Measurements from ENCODE around the gene EFNA2. TPM values are rescaled to one million over a fixed set of nuclear protein-coding genes. Genes with fewer than 3 reads are reported as not detected.
"Not testable (repeated sequence)": the region's sequence is repeated elsewhere in the genome, so short reads cannot be mapped to it uniquely, and the experiment has no call there.

The EFNA2 gene
- total RNA-seq, 2 donors from 2014 or later: not detected

GRCh38 chr19:1305354-1305753, 19.7 kb downstream of the EFNA2 start:
- H3K9me3 ChIP-seq (ENCODE audit: control insufficient read depth, low read length, poor library complexity, severe bottlenecking); DNase-seq; H3K4me3 Mint-ChIP-seq; H3K27me3 Mint-ChIP-seq; H3K4me1 Mint-ChIP-seq; ATAC-seq; H3K27ac Mint-ChIP-seq; H3K36me3 Mint-ChIP-seq (ENCODE audit: low read depth): not testable (repeated sequence)

GRCh38 chr19:1307320-1307719, 21.6 kb downstream of the EFNA2 start:
- Mint-ChIP-seq H3K4me1 (no peaks in the 10 kb centered on the region), H3K4me3 (no peak overlapping the region), H3K27me3 (no peaks in the 10 kb centered on the region), H3K36me3 (ENCODE audit: low read depth) (no peaks in the 10 kb centered on the region), H3K27ac (no peak overlapping the region)
- DNase-seq: no peak
- no peak for ATAC-seq
- no peaks in the 10 kb centered on the region for H3K9me3 ChIP-seq (ENCODE audit: control insufficient read depth, low read length, poor library complexity, severe bottlenecking)

GRCh38 chr19:1307755-1308303, 22.2 kb downstream of the EFNA2 start:
- Mint-ChIP-seq H3K4me1 (no peaks in the 10 kb centered on the region), H3K27ac (no peak overlapping the region), H3K36me3 (ENCODE audit: low read depth) (no peaks in the 10 kb centered on the region), H3K4me3 (no peak overlapping the region), H3K27me3 (no peaks in the 10 kb centered on the region)
- ATAC-seq (no peak), DNase-seq (no peak)
- no peaks in the 10 kb centered on the region for H3K9me3 ChIP-seq (ENCODE audit: control insufficient read depth, low read length, poor library complexity, severe bottlenecking)

- Mint-ChIP-seq H3K4me3 (no peak overlapping the region), H3K36me3 (ENCODE audit: low read depth) (no peaks in the 10 kb centered on the region), H3K4me1 (no peaks in the 10 kb centered on the region), H3K27me3 (no peaks in the 10 kb centered on the region), H3K27ac (no peak overlapping the region)
- ATAC-seq (no peak), DNase-seq (no peak)
- H3K9me3 ChIP-seq (ENCODE audit: control insufficient read depth, low read length, poor library complexity, severe bottlenecking): no peaks in the 10 kb centered on the region
Measured at GRCh38 chr19:1308718-1309117, 23.0 kb downstream of the EFNA2 start.

- no peak overlapping the region for H3K4me3 Mint-ChIP-seq
- peaks cover 4% of the 10 kb centered on the region for H3K27me3 Mint-ChIP-seq
- H3K36me3 Mint-ChIP-seq (ENCODE audit: low read depth): no peaks in the 10 kb centered on the region
- H3K4me1 Mint-ChIP-seq: no peaks in the 10 kb centered on the region
- H3K9me3 ChIP-seq (ENCODE audit: control insufficient read depth, low read length, poor library complexity, severe bottlenecking): no peaks in the 10 kb centered on the region
- DNase-seq (no peak), ATAC-seq (no peak)
- no peak overlapping the region for H3K27ac Mint-ChIP-seq
Measured at GRCh38 chr19:1309977-1310852, 24.5 kb downstream of the EFNA2 start.

- H3K4me3 Mint-ChIP-seq: no peak overlapping the region
- H3K9me3 ChIP-seq (ENCODE audit: control insufficient read depth, low read length, poor library complexity, severe bottlenecking): no peaks in the 10 kb centered on the region
- peaks cover 6% of the 10 kb centered on the region for H3K27me3 Mint-ChIP-seq
- DNase-seq (no peak), ATAC-seq (no peak)
- H3K4me1 Mint-ChIP-seq: no peaks in the 10 kb centered on the region
- no peak overlapping the region for H3K27ac Mint-ChIP-seq
- H3K36me3 Mint-ChIP-seq (ENCODE audit: low read depth): no peaks in the 10 kb centered on the region
Measured at GRCh38 chr19:1310853-1311180, 25.1 kb downstream of the EFNA2 start.

GRCh38 chr19:1311543-1312091, 25.9 kb downstream of the EFNA2 start:
- Mint-ChIP-seq H3K27ac (no peak overlapping the region), H3K27me3 (peaks cover 6% of the 10 kb centered on the region), H3K4me1 (no peaks in the 10 kb centered on the region), H3K36me3 (ENCODE audit: low read depth) (no peaks in the 10 kb centered on the region), H3K4me3 (no peak overlapping the region)
- ATAC-seq: no peak
- no peak for DNase-seq
- H3K9me3 ChIP-seq (ENCODE audit: control insufficient read depth, low read length, poor library complexity, severe bottlenecking): no peaks in the 10 kb centered on the region

GRCh38 chr19:1312767-1313694, 27.4 kb downstream of the EFNA2 start:
- peaks cover 17% of the 10 kb centered on the region for H3K27me3 Mint-ChIP-seq
- no peaks in the 10 kb centered on the region for H3K36me3 Mint-ChIP-seq (ENCODE audit: low read depth)
- no peaks in the 10 kb centered on the region for H3K9me3 ChIP-seq (ENCODE audit: control insufficient read depth, low read length, poor library complexity, severe bottlenecking)
- H3K4me1 Mint-ChIP-seq: no peaks in the 10 kb centered on the region
- H3K27ac Mint-ChIP-seq: no peak overlapping the region
- H3K4me3 Mint-ChIP-seq: no peak overlapping the region
- ATAC-seq (no peak), DNase-seq (no peak)

- H3K9me3 ChIP-seq (ENCODE audit: control insufficient read depth, low read length, poor library complexity, severe bottlenecking): no peaks in the 10 kb centered on the region
- no peak for DNase-seq
- Mint-ChIP-seq H3K4me1 (no peaks in the 10 kb centered on the region), H3K27ac (no peak overlapping the region), H3K4me3 (no peak overlapping the region), H3K36me3 (ENCODE audit: low read depth) (no peaks in the 10 kb centered on the region), H3K27me3 (peaks cover 19% of the 10 kb centered on the region)
- ATAC-seq: no peak
Measured at GRCh38 chr19:1313695-1314613, 28.3 kb downstream of the EFNA2 start.

GRCh38 chr19:1315470-1316166, 29.9 kb downstream of the EFNA2 start:
- Mint-ChIP-seq H3K27ac (no peak overlapping the region), H3K4me1 (peaks cover 2% of the 10 kb centered on the region), H3K36me3 (ENCODE audit: low read depth) (no peaks in the 10 kb centered on the region), H3K4me3 (no peak overlapping the region), H3K27me3 (peaks cover 19% of the 10 kb centered on the region)
- DNase-seq (no peak), ATAC-seq (peak; percentile 42)
- no peaks in the 10 kb centered on the region for H3K9me3 ChIP-seq (ENCODE audit: control insufficient read depth, low read length, poor library complexity, severe bottlenecking)

GRCh38 chr19:1316466-1316865, 30.8 kb downstream of the EFNA2 start:
- Mint-ChIP-seq H3K27me3 (peaks cover 22% of the 10 kb centered on the region), H3K36me3 (ENCODE audit: low read depth) (no peaks in the 10 kb centered on the region), H3K4me3 (peak overlapping the region; percentile 45), H3K27ac (no peak overlapping the region), H3K4me1 (peaks cover 2% of the 10 kb centered on the region)
- no peak for DNase-seq
- ATAC-seq: no peak
- no peaks in the 10 kb centered on the region for H3K9me3 ChIP-seq (ENCODE audit: control insufficient read depth, low read length, poor library complexity, severe bottlenecking)
